ENCODE data around the gene QSOX2. TPM values are rescaled to one million over a fixed set of nuclear protein-coding genes. Genes with fewer than 3 reads are reported as not detected.
A peak's percentile ranks its signal among the peaks of the same experiment; 100 is the strongest.

Gene QSOX2
- total RNA-seq, 1 donor = 12.7 TPM

DNA sequence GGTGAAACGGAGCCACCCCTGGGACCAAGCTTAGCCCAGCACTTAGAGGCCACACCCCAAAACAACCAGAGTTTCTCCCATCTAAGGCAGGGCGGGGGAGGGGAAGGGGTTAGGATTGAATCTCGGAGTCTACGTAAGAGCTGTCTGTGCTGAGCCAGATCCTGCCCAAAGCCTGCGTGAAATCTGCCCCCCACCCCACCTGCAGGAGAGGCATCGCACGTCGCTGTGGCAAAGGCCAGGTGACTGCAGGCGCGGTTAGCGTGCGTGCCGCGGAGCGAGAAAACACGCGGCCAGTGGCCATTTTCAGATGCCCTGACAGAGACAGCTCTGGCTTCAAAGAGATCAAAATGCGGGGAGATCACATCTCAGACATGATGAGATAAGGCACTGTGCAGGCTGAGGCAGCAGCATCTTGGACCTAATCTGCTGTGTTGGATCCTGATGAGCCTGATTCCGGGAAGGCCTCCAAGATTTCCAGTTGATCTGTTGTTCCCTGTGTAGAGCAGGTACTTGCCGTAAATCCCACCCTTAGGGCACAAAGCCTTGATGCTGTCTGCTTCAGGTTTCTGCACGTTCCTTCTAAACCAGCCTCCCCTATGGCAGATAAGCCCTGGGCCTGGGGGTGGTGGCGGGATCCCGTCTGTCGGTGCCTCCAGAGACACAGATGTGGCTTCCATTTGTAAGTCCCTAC, 2.5 kb upstream of the QSOX2 start:
- H3K9me3 ChIP-seq (ENCODE audit: low read depth, low read length) = no peaks in the 10 kb centered on the region
- no peak overlapping the region for H3K27ac ChIP-seq (ENCODE audit: low read depth, low read length)
- H3K4me1 ChIP-seq (ENCODE audit: insufficient read depth, low read length) = peaks cover 18% of the 10 kb centered on the region
- no peak for DNase-seq (ENCODE audit: insufficient read length, low spot score, missing footprints)
- peaks cover 20% of the 10 kb centered on the region for H4K20me1 ChIP-seq (ENCODE audit: insufficient read depth, low read length)
- H2AFZ ChIP-seq (ENCODE audit: low read length) = no peak overlapping the region
- peaks cover 20% of the 10 kb centered on the region for H3K79me2 ChIP-seq (ENCODE audit: insufficient read depth, low read length)
- TF ChIP-seq, protein P1, sequence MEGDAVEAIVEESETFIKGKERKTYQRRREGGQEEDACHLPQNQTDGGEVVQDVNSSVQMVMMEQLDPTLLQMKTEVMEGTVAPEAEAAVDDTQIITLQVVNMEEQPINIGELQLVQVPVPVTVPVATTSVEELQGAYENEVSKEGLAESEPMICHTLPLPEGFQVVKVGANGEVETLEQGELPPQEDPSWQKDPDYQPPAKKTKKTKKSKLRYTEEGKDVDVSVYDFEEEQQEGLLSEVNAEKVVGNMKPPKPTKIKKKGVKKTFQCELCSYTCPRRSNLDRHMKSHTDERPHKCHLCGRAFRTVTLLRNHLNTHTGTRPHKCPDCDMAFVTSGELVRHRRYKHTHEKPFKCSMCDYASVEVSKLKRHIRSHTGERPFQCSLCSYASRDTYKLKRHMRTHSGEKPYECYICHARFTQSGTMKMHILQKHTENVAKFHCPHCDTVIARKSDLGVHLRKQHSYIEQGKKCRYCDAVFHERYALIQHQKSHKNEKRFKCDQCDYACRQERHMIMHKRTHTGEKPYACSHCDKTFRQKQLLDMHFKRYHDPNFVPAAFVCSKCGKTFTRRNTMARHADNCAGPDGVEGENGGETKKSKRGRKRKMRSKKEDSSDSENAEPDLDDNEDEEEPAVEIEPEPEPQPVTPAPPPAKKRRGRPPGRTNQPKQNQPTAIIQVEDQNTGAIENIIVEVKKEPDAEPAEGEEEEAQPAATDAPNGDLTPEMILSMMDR (IDR thresholded peaks at IDR 0.05; ENCODE audit: extremely low read depth, low read depth, low read length) = no peak
- peaks cover 42% of the 10 kb centered on the region for H3K27me3 ChIP-seq (ENCODE audit: insufficient read depth, low read length)
- no peak overlapping the region for H3K4me3 ChIP-seq (ENCODE audit: insufficient read depth, low read length)
- H3K4me2 ChIP-seq (ENCODE audit: insufficient read depth, low read length) = no peak overlapping the region
- no peaks in the 10 kb centered on the region for H3K36me3 ChIP-seq (ENCODE audit: insufficient read depth, low read length)

DNA sequence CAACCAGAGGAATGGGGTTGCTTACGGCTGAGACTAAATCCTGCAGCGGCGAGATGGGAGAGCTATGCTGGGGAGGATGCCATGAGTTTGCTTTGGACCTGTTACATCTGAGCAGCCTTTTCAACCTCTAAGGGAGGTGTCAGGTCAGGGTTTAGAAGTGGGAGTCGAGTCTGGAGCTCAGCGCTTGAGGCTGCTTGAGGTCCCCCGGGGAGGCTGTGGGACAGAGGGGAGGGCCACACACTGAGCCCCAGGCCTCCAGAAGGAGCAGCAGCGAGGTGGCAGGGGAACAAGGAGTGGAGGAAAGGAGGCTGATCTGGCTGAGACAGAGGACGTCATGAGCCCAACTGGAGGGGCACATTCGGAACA, 1.9 kb upstream of the QSOX2 start:
- Histone ChIP-seq H3K36me3 (ENCODE audit: insufficient read depth, low read length) (no peaks in the 10 kb centered on the region), H3K4me1 (ENCODE audit: insufficient read depth, low read length) (peaks cover 18% of the 10 kb centered on the region), H3K27ac (ENCODE audit: low read depth, low read length) (no peak overlapping the region), H3K4me2 (ENCODE audit: insufficient read depth, low read length) (no peak overlapping the region), H3K4me3 (ENCODE audit: insufficient read depth, low read length) (no peak overlapping the region), H3K9me3 (ENCODE audit: low read depth, low read length) (no peaks in the 10 kb centered on the region), H3K79me2 (ENCODE audit: insufficient read depth, low read length) (peaks cover 25% of the 10 kb centered on the region), H3K27me3 (ENCODE audit: insufficient read depth, low read length) (peaks cover 42% of the 10 kb centered on the region), H4K20me1 (ENCODE audit: insufficient read depth, low read length) (peaks cover 24% of the 10 kb centered on the region), H2AFZ (ENCODE audit: low read length) (no peak overlapping the region)
- DNase-seq (ENCODE audit: insufficient read length, low spot score, missing footprints) = no peak
- TF ChIP-seq, protein P1 (IDR thresholded peaks at IDR 0.05; ENCODE audit: extremely low read depth, low read depth, low read length) = no peak

GRCh38 chr9:136246849-136247550, 1.4 kb upstream of the QSOX2 start:
- TF ChIP-seq, protein P1 (IDR thresholded peaks at IDR 0.05; ENCODE audit: extremely low read depth, low read depth, low read length) = no peak
- Histone ChIP-seq H3K4me2 (ENCODE audit: insufficient read depth, low read length) (no peak overlapping the region), H3K4me1 (ENCODE audit: insufficient read depth, low read length) (peaks cover 18% of the 10 kb centered on the region), H3K27me3 (ENCODE audit: insufficient read depth, low read length) (peaks cover 42% of the 10 kb centered on the region), H2AFZ (ENCODE audit: low read length) (no peak overlapping the region), H3K36me3 (ENCODE audit: insufficient read depth, low read length) (no peaks in the 10 kb centered on the region), H4K20me1 (ENCODE audit: insufficient read depth, low read length) (peaks cover 28% of the 10 kb centered on the region), H3K79me2 (ENCODE audit: insufficient read depth, low read length) (peaks cover 30% of the 10 kb centered on the region), H3K4me3 (ENCODE audit: insufficient read depth, low read length) (no peak overlapping the region), H3K27ac (ENCODE audit: low read depth, low read length) (no peak overlapping the region), H3K9me3 (ENCODE audit: low read depth, low read length) (no peaks in the 10 kb centered on the region)
- DNase-seq (ENCODE audit: insufficient read length, low spot score, missing footprints) = no peak

DNA sequence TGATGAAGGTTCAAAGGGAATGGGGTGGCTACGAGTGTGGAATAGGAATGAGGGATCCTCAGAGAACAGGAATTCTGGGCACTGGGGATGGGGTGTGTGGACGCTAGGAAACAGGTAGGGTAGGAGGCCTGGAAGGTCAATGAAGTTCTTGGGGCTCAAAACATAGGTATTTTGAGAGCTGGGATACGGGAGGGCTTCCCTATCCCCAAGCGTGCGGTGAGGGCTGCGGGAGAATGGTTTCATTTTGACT, 718 bp downstream of the QSOX2 start:
- H3K79me2 ChIP-seq (ENCODE audit: insufficient read depth, low read length) = peaks cover 44% of the 10 kb centered on the region
- H3K4me2 ChIP-seq (ENCODE audit: insufficient read depth, low read length) = peak overlapping the region; percentile 99
- H3K9me3 ChIP-seq (ENCODE audit: low read depth, low read length) = no peaks in the 10 kb centered on the region
- H3K36me3 ChIP-seq (ENCODE audit: insufficient read depth, low read length) = no peaks in the 10 kb centered on the region
- H3K4me1 ChIP-seq (ENCODE audit: insufficient read depth, low read length) = peaks cover 18% of the 10 kb centered on the region
- DNase-seq (ENCODE audit: insufficient read length, low spot score, missing footprints) = no peak
- H3K27me3 ChIP-seq (ENCODE audit: insufficient read depth, low read length) = peaks cover 31% of the 10 kb centered on the region
- TF ChIP-seq, protein P1 (IDR thresholded peaks at IDR 0.05; ENCODE audit: extremely low read depth, low read depth, low read length) = no peak
- H3K27ac ChIP-seq (ENCODE audit: low read depth, low read length) = no peak overlapping the region
- H3K4me3 ChIP-seq (ENCODE audit: insufficient read depth, low read length) = peak overlapping the region; percentile 84
- peaks cover 42% of the 10 kb centered on the region for H4K20me1 ChIP-seq (ENCODE audit: insufficient read depth, low read length)
- peak overlapping the region; percentile 70 for H2AFZ ChIP-seq (ENCODE audit: low read length)
